ENCODE results near the gene NDUFS2.

Gene NDUFS2

GRCh38 chr1:161201836-161202712 lies at the start of gene NDUFS2:
NDUFS2 (plus strand) TSS chr1:161202367; CDS start chr1:161202386, 19 bp downstream.
- peak; percentile 92 to 93 for DNase-seq (ENCODE audit: low read depth in 2 of 2)

- DNase-seq (ENCODE audit: low read depth in 2 of 2), result no peak
Measured at GRCh38 chr1:161153176-161153575, 49.0 kb upstream of the NDUFS2 start.

- peak; percentile 60 to 69 for DNase-seq (ENCODE audit: low read depth in 2 of 2)
Measured at GRCh38 chr1:161153682-161154337, 48.4 kb upstream of the NDUFS2 start, which contains the start of gene UFC1. UFC1 (plus strand) TSS chr1:161153978; CDS start chr1:161153998, 20 bp downstream.

GRCh38 chr1:161157867-161158266 lies 44.3 kb upstream of the NDUFS2 start:
- no peak for DNase-seq (ENCODE audit: low read depth in 2 of 2)

- no peak for DNase-seq (ENCODE audit: low read depth in 2 of 2)
Measured at GRCh38 chr1:161158316-161159010, 43.7 kb upstream of the NDUFS2 start.

GRCh38 chr1:161159087-161159912 lies 42.9 kb upstream of the NDUFS2 start, which contains the start of gene USP21:
USP21 (plus strand) TSS chr1:161159500; CDS start chr1:161160641, 1,141 bp downstream.
- peak; percentile 84 to 88 for DNase-seq (ENCODE audit: low read depth in 2 of 2)

GRCh38 chr1:161159913-161160243 lies 42.3 kb upstream of the NDUFS2 start:
- no peak for DNase-seq (ENCODE audit: low read depth in 2 of 2)

- no peak for DNase-seq (ENCODE audit: low read depth in 2 of 2)
Measured at GRCh38 chr1:161160671-161161145, 41.5 kb upstream of the NDUFS2 start.

GRCh38 chr1:161161652-161162051 lies 40.5 kb upstream of the NDUFS2 start:
- DNase-seq (ENCODE audit: low read depth in 2 of 2), result no peak

GRCh38 chr1:161162052-161162451 lies 40.1 kb upstream of the NDUFS2 start:
- DNase-seq (ENCODE audit: low read depth in 2 of 2), result no peak

GRCh38 chr1:161162806-161163205 lies 39.4 kb upstream of the NDUFS2 start:
- DNase-seq (ENCODE audit: low read depth in 2 of 2), result no peak

- DNase-seq (ENCODE audit: low read depth in 2 of 2), result no peak
Measured at GRCh38 chr1:161163793-161164192, 38.4 kb upstream of the NDUFS2 start.

GRCh38 chr1:161164901-161165610 lies 37.1 kb upstream of the NDUFS2 start:
- DNase-seq (ENCODE audit: low read depth in 2 of 2), result no peak

GRCh38 chr1:161165742-161166668 lies 36.2 kb upstream of the NDUFS2 start, which contains the start of gene PPOX:
PPOX (plus strand) TSS chr1:161166426; CDS start chr1:161166848, 422 bp downstream.
- DNase-seq (ENCODE audit: low read depth in 2 of 2), result peak; percentile 86 to 88

GRCh38 chr1:161166669-161167548 lies 35.3 kb upstream of the NDUFS2 start:
- no peak for DNase-seq (ENCODE audit: low read depth in 2 of 2)

- DNase-seq (ENCODE audit: low read depth in 2 of 2), result no peak
Measured at GRCh38 chr1:161168906-161169305, 33.3 kb upstream of the NDUFS2 start.

- no peak for DNase-seq (ENCODE audit: low read depth in 2 of 2)
Measured at GRCh38 chr1:161171191-161171590, 31.0 kb upstream of the NDUFS2 start.

- DNase-seq (ENCODE audit: low read depth in 2 of 2), result no peak
Measured at GRCh38 chr1:161171696-161172095, 30.5 kb upstream of the NDUFS2 start.
